Measurements from ENCODE around the gene TECTB. TPM values are rescaled to one million over a fixed set of nuclear protein-coding genes. Genes with fewer than 3 reads are reported as not detected.

TECTB gene
- total and polyA plus RNA-seq, 9 of the 15 experiments (the other 6 are each of a cell fraction or from before 2014, with no cell fraction given), result not detected

DNA sequence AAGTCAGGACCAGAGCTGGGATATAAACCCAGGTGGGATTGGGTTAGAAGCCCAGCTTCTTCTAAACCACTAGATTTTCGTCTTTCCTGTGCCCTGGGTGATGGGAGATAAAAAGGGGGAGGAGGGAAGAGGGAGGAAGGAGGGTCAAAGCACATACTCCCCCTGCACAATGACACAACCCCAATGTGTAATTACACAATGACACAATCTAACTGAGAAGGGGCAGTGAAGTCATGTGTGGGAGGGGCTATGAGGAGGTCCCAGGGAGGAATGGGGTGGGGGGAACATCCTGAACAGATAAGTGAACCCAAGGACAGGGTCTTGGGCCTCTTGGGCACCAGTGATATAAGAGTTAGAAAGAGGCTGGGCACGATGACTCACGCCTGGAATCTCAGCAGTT lies 44.5 kb downstream of the TECTB start:
- H3K79me2 ChIP-seq (ENCODE audit: control insufficient read depth, insufficient read depth, low read length), result no peaks in the 10 kb centered on the region
- H4K20me1 ChIP-seq (replicated peaks; ENCODE audit: control insufficient read depth, insufficient read depth, low read length), result no peaks in the 10 kb centered on the region
- peaks cover 0 to 6% of the 10 kb centered on the region in 2 experiments; a peak in 2 of 5 replicates for H3K27me3 ChIP-seq (ENCODE audit: control insufficient read depth in 2 of 2, insufficient read depth in 2 of 2, low read length in 2 of 2)
- H3K9me1 ChIP-seq (ENCODE audit: control insufficient read depth, insufficient read depth, low read length), result no peaks in the 10 kb centered on the region
- H3K4me1 ChIP-seq (replicated peaks in 1 of 2; ENCODE audit: control insufficient read depth in 2 of 2, insufficient read depth in 2 of 2, low read length in 2 of 2), result peaks cover 0 to 3% of the 10 kb centered on the region in 2 experiments; a peak in 1 of 5 replicates
- no peak overlapping the region for H2AFZ ChIP-seq (ENCODE audit: low read depth, low read length)
- H3K9me3 ChIP-seq (replicated peaks; ENCODE audit: control insufficient read depth, insufficient read depth, low read depth, low read length), result no peaks in the 10 kb centered on the region
- intact Hi-C loops (cut with micrococcal nuclease) (no loop called here), in situ Hi-C loops (cut with MboI) (loop anchor here (10.0 kb wide), 1 partner anchor 117 kb away; the partner anchor contains the start of genes VTI1A and ZDHHC6)
- TF ChIP-seq, protein P1, sequence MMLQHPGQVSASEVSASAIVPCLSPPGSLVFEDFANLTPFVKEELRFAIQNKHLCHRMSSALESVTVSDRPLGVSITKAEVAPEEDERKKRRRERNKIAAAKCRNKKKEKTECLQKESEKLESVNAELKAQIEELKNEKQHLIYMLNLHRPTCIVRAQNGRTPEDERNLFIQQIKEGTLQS (IDR thresholded peaks at IDR 0.05), result peak; percentile 52
- TF ChIP-seq, protein P1 (CRISPR knock-in tag; conservative IDR thresholded peaks at IDR 0.05), result no peak
- TF ChIP-seq, protein P2, sequence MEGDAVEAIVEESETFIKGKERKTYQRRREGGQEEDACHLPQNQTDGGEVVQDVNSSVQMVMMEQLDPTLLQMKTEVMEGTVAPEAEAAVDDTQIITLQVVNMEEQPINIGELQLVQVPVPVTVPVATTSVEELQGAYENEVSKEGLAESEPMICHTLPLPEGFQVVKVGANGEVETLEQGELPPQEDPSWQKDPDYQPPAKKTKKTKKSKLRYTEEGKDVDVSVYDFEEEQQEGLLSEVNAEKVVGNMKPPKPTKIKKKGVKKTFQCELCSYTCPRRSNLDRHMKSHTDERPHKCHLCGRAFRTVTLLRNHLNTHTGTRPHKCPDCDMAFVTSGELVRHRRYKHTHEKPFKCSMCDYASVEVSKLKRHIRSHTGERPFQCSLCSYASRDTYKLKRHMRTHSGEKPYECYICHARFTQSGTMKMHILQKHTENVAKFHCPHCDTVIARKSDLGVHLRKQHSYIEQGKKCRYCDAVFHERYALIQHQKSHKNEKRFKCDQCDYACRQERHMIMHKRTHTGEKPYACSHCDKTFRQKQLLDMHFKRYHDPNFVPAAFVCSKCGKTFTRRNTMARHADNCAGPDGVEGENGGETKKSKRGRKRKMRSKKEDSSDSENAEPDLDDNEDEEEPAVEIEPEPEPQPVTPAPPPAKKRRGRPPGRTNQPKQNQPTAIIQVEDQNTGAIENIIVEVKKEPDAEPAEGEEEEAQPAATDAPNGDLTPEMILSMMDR (IDR thresholded peaks at IDR 0.05 in 2 of 3, conservative IDR thresholded peaks at IDR 0.05 in 1 of 3; ENCODE audit: insufficient read depth in 2 of 3, low read depth in 1 of 3, low read length in 3 of 3), result no peak
- TF ChIP-seq FOXA3 (CRISPR knock-in tag; conservative IDR thresholded peaks at IDR 0.05 in 1 of 2, IDR thresholded peaks at IDR 0.05 in 1 of 2), result no peak
- TF ChIP-seq, protein P3, sequence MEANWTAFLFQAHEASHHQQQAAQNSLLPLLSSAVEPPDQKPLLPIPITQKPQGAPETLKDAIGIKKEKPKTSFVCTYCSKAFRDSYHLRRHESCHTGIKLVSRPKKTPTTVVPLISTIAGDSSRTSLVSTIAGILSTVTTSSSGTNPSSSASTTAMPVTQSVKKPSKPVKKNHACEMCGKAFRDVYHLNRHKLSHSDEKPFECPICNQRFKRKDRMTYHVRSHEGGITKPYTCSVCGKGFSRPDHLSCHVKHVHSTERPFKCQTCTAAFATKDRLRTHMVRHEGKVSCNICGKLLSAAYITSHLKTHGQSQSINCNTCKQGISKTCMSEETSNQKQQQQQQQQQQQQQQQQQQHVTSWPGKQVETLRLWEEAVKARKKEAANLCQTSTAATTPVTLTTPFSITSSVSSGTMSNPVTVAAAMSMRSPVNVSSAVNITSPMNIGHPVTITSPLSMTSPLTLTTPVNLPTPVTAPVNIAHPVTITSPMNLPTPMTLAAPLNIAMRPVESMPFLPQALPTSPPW (CRISPR knock-in tag; IDR thresholded peaks at IDR 0.05), result peak; percentile 40; the same call in 1 of the 2 replicates
- TF ChIP-seq ZNF263 (CRISPR knock-in tag; IDR thresholded peaks at IDR 0.05; ENCODE audit: borderline replicate concordance), result peak; percentile 66
- TF ChIP-seq CEBPB (tag; IDR thresholded peaks at IDR 0.05), result peak; percentile 40; the same call in 1 of the 2 replicates
- TF ChIP-seq MCM5 (IDR thresholded peaks at IDR 0.05; ENCODE audit: low read depth), result no peak
- ChIA-PET CTCF (ENCODE audit: low intra/inter-chr PET ratio) (no interaction called here), POLR2A (no interaction called here)
- H3K4me3 ChIP-seq, result no peak overlapping the region
- BruUV-seq (replicated peaks), result no TSS peak
- FAIRE-seq, result no peak
- WGBS (ENCODE audit: insufficient coverage, low coverage, missing lambda C conversion rate), result 12% methylated on average over 3 of the region's 3 CpGs
- DNase-seq (ENCODE audit: extremely low read depth in 1 of 4, low spot score in 3 of 4), result peak in 2 of 4 experiments; percentile 4 to 11
- H3K36me3 ChIP-seq (ENCODE audit: control insufficient read depth, insufficient read depth, low read length), result no peaks in the 10 kb centered on the region
- H3K27ac ChIP-seq (ENCODE audit: extremely low read depth, low read depth, low read length), result no peak overlapping the region
- no peak for ATAC-seq
- H3K4me2 ChIP-seq (ENCODE audit: insufficient read depth, low read length), result no peak overlapping the region
- no peak overlapping the region for H3K9ac ChIP-seq (ENCODE audit: insufficient read depth in 1 of 2, low read depth in 2 of 2, low read length in 2 of 2)
